ENCODE data around the gene PBX2. TPM values are rescaled to one million over a fixed set of nuclear protein-coding genes. Genes with fewer than 3 reads are reported as not detected.
"Not testable (repeated sequence)": the region's sequence is repeated elsewhere in the genome, so short reads cannot be mapped to it uniquely, and the experiment has no call there.

PBX2 gene
- total RNA-seq, 4 donors from 2014 or later: 42.9 to 70.1 (median 61.0) TPM

DNA sequence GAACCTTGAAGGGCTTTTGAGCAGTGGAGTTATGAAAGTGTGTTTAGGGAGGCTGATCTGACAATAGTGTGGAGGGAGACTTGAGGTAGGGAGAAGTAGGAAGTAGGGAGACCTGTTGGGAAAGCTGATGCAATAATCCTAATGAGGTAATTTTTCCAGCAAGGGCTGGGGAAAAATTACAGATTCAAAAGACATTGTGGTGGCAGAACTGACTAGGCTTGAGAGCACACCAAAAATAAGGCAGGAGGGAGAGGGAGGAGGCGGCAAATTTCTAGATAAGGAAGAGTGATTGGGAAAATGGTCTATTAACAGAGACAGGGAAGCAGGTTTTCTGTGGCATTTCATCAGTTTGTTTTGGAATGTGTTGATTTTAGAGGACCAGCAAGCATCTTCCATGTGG, 43.7 kb downstream of the PBX2 start:
- WGBS, 2 donors (ENCODE audit: low coverage in 1 of 2): 80 to 88% methylated on average over 1 of the region's 1 CpG

DNA sequence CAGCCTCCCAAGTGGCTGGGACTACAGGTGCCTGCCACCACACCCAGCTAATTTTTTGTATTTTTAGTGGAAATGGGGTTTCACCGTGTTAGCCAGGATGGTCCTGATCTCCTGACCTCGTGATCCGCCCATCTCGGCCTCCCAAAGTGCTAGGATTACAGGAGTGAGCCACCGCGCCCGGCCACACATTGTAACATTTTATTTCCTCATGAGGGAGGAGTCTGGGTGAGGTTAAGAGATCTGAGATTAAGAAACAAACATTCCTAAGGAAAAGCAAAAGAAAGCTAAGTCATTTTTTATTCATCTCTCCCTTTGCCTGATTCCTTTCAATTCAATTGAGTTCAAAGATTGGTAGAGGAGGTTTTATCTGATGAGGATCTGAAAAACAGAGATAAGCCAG, 45.8 kb downstream of the PBX2 start:
- H3K27ac ChIP-seq, ATAC-seq, H3K4me3 ChIP-seq, H3K27me3 ChIP-seq, H3K4me1 ChIP-seq, H3K9me3 ChIP-seq: not testable (repeated sequence)
- H3K36me3 ChIP-seq: peaks cover 0 to 13% of the 10 kb centered on the region in 2 donors
- WGBS, 2 donors (ENCODE audit: low coverage in 1 of 2): 77 to 91% methylated on average over 6 to 7 of the region's 7 CpGs

More for the DNA sequence above, 43.7 kb downstream of the PBX2 start:
- peaks cover 0 to 18% of the 10 kb centered on the region in 2 donors for H3K36me3 ChIP-seq
- H3K27me3 ChIP-seq: no peaks in the 10 kb centered on the region
- peaks cover 0 to 20% (median 7%) of the 10 kb centered on the region in 3 donors for H3K4me1 ChIP-seq
- no peak overlapping the region for H3K4me3 ChIP-seq
- H3K9me3 ChIP-seq: no peaks in the 10 kb centered on the region
- H3K27ac ChIP-seq: no peak overlapping the region
- TF ChIP-seq EP300 (IDR thresholded peaks at IDR 0.05) (no peak), POLR2AphosphoS5 (IDR thresholded peaks at IDR 0.05) (no peak), POLR2A (IDR thresholded peaks at IDR 0.05) (no peak)
- TF ChIP-seq, protein P1, sequence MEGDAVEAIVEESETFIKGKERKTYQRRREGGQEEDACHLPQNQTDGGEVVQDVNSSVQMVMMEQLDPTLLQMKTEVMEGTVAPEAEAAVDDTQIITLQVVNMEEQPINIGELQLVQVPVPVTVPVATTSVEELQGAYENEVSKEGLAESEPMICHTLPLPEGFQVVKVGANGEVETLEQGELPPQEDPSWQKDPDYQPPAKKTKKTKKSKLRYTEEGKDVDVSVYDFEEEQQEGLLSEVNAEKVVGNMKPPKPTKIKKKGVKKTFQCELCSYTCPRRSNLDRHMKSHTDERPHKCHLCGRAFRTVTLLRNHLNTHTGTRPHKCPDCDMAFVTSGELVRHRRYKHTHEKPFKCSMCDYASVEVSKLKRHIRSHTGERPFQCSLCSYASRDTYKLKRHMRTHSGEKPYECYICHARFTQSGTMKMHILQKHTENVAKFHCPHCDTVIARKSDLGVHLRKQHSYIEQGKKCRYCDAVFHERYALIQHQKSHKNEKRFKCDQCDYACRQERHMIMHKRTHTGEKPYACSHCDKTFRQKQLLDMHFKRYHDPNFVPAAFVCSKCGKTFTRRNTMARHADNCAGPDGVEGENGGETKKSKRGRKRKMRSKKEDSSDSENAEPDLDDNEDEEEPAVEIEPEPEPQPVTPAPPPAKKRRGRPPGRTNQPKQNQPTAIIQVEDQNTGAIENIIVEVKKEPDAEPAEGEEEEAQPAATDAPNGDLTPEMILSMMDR (IDR thresholded peaks at IDR 0.05): no peak
- ATAC-seq: no peak

DNA sequence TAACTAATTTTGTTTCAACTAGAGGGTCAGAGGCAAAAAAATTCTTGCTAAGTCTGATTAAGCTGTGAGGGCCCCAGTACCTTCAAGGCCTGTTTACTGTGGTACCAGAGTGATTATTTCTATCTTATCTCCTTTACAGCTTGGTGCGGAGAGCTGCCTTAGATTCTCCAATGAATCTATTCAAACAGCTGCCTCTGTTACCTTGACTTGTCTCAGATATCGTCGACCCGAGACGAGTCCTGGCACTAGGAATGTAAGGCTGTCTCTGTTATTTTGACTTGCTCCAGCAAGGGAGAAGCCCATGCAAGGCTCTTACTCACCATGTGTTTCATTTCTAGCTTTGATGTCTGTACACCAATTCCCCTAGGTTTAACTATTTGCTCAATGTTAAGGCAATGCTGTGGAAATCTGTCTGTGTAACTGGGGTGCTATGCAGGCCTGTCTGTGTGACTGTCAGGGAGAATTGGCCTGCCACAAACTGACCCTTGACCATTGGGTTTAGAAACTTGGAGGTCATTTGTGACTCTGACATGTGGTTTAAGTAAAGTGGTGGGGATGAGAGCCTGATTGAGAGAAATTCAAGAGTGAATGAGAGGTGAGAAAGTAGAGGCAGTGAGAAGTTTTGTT, 49.5 kb downstream of the PBX2 start:
- TF ChIP-seq EP300 (IDR thresholded peaks at IDR 0.05) (no peak), POLR2AphosphoS5 (IDR thresholded peaks at IDR 0.05) (no peak), POLR2A (IDR thresholded peaks at IDR 0.05) (no peak)
- TF ChIP-seq, protein P1 (IDR thresholded peaks at IDR 0.05): no peak
- 56 to 100% methylated on average over 1 to 5 of the region's 5 CpGs for WGBS, 2 donors (ENCODE audit: low coverage in 1 of 2)
- Histone ChIP-seq H3K9me3 (no peaks in the 10 kb centered on the region), H3K4me1 (no peaks in the 10 kb centered on the region), H3K27me3 (no peaks in the 10 kb centered on the region), H3K36me3 (no peaks in the 10 kb centered on the region), H3K4me3 (no peak overlapping the region), H3K27ac (no peak overlapping the region)
- ATAC-seq: no peak

DNA sequence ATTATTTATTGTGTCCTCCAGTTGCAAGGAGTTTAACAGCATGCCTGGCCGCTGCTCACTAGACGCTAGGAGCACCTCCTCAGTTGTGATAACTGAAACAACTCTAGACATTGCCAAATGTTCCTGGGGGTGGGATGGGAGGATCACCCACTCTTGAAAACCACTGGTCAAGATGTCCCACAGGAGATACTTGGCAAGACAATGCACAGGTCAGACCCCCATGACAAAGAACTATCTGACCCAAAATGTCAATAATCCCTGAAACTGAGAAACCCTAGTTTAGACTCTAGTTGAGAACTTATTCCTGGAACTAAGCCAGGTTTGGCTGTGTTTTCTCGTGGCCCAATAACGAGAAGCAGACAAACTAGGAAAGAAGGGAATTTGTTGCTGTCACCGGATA, 50.4 kb downstream of the PBX2 start:
- no peak for ATAC-seq
- Histone ChIP-seq H3K36me3 (no peaks in the 10 kb centered on the region), H3K4me1 (no peaks in the 10 kb centered on the region), H3K4me3 (no peak overlapping the region), H3K27me3 (no peaks in the 10 kb centered on the region), H3K9me3 (no peaks in the 10 kb centered on the region), H3K27ac (no peak overlapping the region)
- WGBS, 2 donors (ENCODE audit: low coverage in 1 of 2): 27 to 41% methylated on average over 3 to 5 of the region's 5 CpGs
- TF ChIP-seq EP300 (IDR thresholded peaks at IDR 0.05) (no peak), POLR2A (IDR thresholded peaks at IDR 0.05) (no peak), POLR2AphosphoS5 (IDR thresholded peaks at IDR 0.05) (no peak)
- TF ChIP-seq, protein P1 (IDR thresholded peaks at IDR 0.05): no peak

DNA sequence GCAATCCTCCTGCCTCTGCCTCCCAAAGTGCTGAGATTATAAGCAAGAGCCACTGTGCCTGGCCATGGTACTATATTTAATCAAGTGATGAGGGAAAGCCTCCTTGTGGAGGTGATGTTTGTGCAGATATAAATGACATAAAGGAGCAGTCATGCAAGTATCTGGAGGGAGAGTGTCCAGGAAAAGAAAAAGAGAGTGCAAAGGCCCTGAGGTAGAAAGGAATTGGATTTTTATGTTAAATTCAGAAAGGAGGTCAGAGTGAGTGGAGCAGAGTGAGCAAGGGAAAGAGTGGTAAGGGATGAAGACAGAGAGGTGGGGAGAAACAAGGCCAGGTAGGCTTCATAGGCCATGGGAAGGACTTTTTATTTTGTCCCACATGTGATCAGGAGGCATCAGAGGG, 52.5 kb downstream of the PBX2 start:
- Histone ChIP-seq H3K9me3 (no peaks in the 10 kb centered on the region), H3K4me1 (no peaks in the 10 kb centered on the region), H3K27me3 (no peaks in the 10 kb centered on the region), H3K36me3 (no peaks in the 10 kb centered on the region), H3K4me3 (no peak overlapping the region), H3K27ac (no peak overlapping the region)
- no peak for ATAC-seq
- TF ChIP-seq, protein P1 (IDR thresholded peaks at IDR 0.05): no peak
- TF ChIP-seq POLR2AphosphoS5 (IDR thresholded peaks at IDR 0.05): no peak
- TF ChIP-seq POLR2A (IDR thresholded peaks at IDR 0.05): no peak
- TF ChIP-seq EP300 (IDR thresholded peaks at IDR 0.05): no peak

Small RNAs within 50 kb of the gene (small RNA-seq; reads per million reads assigned to genes)
- gene AL662884.1: 0 reads per million in 4 donors
- gene MIR6833: 0 reads per million in 4 donors

Other genes starting within 250 kb of the PBX2 start
- gene CFB, start 244.1 kb downstream of the PBX2 start, total RNA-seq: 10 to 100 TPM in 3 of 4 donors, 1 to 10 TPM in 1; 8.1 to 42.6 (median 23.1) TPM
- gene NELFE, start 231.2 kb downstream of the PBX2 start, total RNA-seq: 10 to 100 TPM; 64.1 to 89.7 (median 70.4) TPM
- 10 to 100 TPM; 18.8 to 52.5 (median 25.8) TPM for gene SKIC2, start 231.0 kb downstream of the PBX2 start, total RNA-seq
- 10 to 100 TPM; 12.3 to 17.4 (median 14.6) TPM for gene DXO, start 218.1 kb downstream of the PBX2 start, total RNA-seq
- gene C4A, start 208.1 kb downstream of the PBX2 start, total RNA-seq: 100 to 1,000 TPM in 1 of 4 donors, 10 to 100 TPM in 3; 50.4 to 111 (median 81.5) TPM
- 100 to 1,000 TPM in 1 of 4 donors, 10 to 100 TPM in 3; 45.6 to 259 (median 82.1) TPM for gene C4B, start 175.4 kb downstream of the PBX2 start, total RNA-seq
- gene CYP21A2, start 151.8 kb downstream of the PBX2 start, total RNA-seq: 1 to 10 TPM in 1 of 4 donors, under 1 TPM in 2, not detected in 1; 0.47 to 1.7 (median 0.81) TPM
- 100 to 1,000 TPM; 148 to 394 (median 190) TPM for gene TNXB, start 80.9 kb downstream of the PBX2 start, total RNA-seq
- gene ATF6B, start 62.0 kb downstream of the PBX2 start, total RNA-seq: 10 to 100 TPM; 13.3 to 26.9 (median 25.2) TPM
- gene FKBPL, start 59.9 kb downstream of the PBX2 start, total RNA-seq: 1 to 10 TPM; 2.3 to 4.2 (median 3.7) TPM
- gene PRRT1, start 38.3 kb downstream of the PBX2 start, total RNA-seq: 1 to 10 TPM; 1.2 to 4.8 (median 3.1) TPM
- gene PPT2, start 36.1 kb downstream of the PBX2 start, total RNA-seq: 100 to 1,000 TPM in 1 of 4 donors, 10 to 100 TPM in 3; 16.0 to 120 (median 25.5) TPM
- gene EGFL8, start 25.6 kb downstream of the PBX2 start, total RNA-seq: 10 to 100 TPM in 2 of 4 donors, 1 to 10 TPM in 2; 5.0 to 15.1 (median 10.1) TPM
- gene AGPAT1, start 14.1 kb downstream of the PBX2 start, total RNA-seq: 10 to 100 TPM; 45.6 to 70.5 (median 54.6) TPM
- 100 to 1,000 TPM in 1 of 4 donors, 10 to 100 TPM in 3; 78.8 to 101 (median 88.0) TPM for gene RNF5, start 11.8 kb downstream of the PBX2 start, total RNA-seq
- 1 to 10 TPM; 1.4 to 2.3 (median 1.6) TPM for gene AGER, start 5.9 kb downstream of the PBX2 start, total RNA-seq
- 10 to 100 TPM in 2 of 4 donors, 1 to 10 TPM in 1, under 1 TPM in 1; 0.93 to 16.3 (median 9.0) TPM for gene GPSM3, start 2.4 kb upstream of the PBX2 start, total RNA-seq
- gene NOTCH4, start 33.9 kb upstream of the PBX2 start, total RNA-seq: 10 to 100 TPM; 10.9 to 26.0 (median 13.2) TPM
- gene TSBP1, start 181.7 kb upstream of the PBX2 start, total RNA-seq: not detected
- not detected for gene BTNL2, start 217.0 kb upstream of the PBX2 start, total RNA-seq
- gene HLA-DRA, start 249.7 kb upstream of the PBX2 start, total RNA-seq: 100 to 1,000 TPM in 2 of 4 donors, 10 to 100 TPM in 2; 43.6 to 285 (median 108) TPM